IPS DF 6.9 (cell line): Measurements from ENCODE around the gene EXOC4.
"Not testable (repeated sequence)": the region's sequence is repeated elsewhere in the genome, so short reads cannot be mapped to it uniquely, and the experiment has no call there.

ENCODE experiments used
- DNase-seq: peaks from one replicate; pipeline ENCODE4 v3.0.0-alpha.2; 2013; ENCODE audit warnings: low read depth, low spot score
- H3K27ac ChIP-seq: one replicate; pipeline ENCODE4 v1.5.1; 2013; ENCODE audit warnings: low read length, control low read depth
- H3K27me3 ChIP-seq: 2 replicates; pipeline ENCODE4 v1.6.1; 2013; ENCODE audit warnings: mild to moderate bottlenecking, low read length; ENCODE audit not compliant: control insufficient read depth, insufficient read depth
- H3K36me3 ChIP-seq: 2 replicates; pipeline ENCODE4 v1.6.1; 2013; ENCODE audit warnings: low read length; ENCODE audit not compliant: control insufficient read depth, insufficient read depth
- H3K4me1 ChIP-seq: 2 replicates; pipeline ENCODE4 v1.6.1; 2013; ENCODE audit warnings: low read length; ENCODE audit not compliant: control insufficient read depth, insufficient read depth
- H3K4me3 ChIP-seq: 2 replicates; pipeline ENCODE4 v1.5.1; 2013; ENCODE audit warnings: mild to moderate bottlenecking, low read length
- H3K9me3 ChIP-seq: 2 replicates; pipeline ENCODE4 v1.6.1; 2013; ENCODE audit warnings: low read length, inconsistent platforms; ENCODE audit not compliant: control insufficient read depth, insufficient read depth
- WGBS: extraction: QIAGEN DNeasy Blood & Tissue Kit; methylation state at CpG from one replicate; pipeline ENCODE4 v1.1.7; 2013; ENCODE audit warnings: mixed read lengths, missing lambda C conversion rate; ENCODE audit not compliant: insufficient read length, insufficient coverage; 5-methylcytosine and 5-hydroxymethylcytosine counted together

Gene EXOC4

GRCh38 chr7:133993547-133993946 lies 740.7 kb downstream of the EXOC4 start:
- no CpG with 5 or more reads among the region's 1 CpG for WGBS
- Histone ChIP-seq H3K4me3 (no peak overlapping the region), H3K27me3 (no peaks in the 10 kb centered on the region)

DNA sequence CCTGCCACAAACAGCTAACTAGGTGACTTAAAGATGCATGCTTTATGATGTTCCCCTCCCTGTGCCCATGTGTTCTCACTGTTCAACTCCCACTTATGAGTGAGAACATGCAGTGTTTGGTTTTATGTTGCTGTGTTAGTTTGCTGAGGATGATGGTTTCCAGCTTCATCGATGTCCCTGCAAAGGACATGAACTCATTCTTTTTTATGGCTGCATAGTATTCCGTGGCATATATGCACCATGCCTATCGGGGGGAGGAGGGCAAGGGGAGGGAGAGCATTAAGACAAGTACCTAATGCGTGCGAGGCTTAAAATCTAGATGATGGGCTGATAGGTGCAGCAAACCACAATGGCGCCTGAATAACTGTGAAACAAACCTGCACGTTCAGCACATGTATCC lies 741.2 kb downstream of the EXOC4 start:
- not testable (repeated sequence) for H3K4me3 ChIP-seq, H3K27me3 ChIP-seq, H3K27ac ChIP-seq, H3K36me3 ChIP-seq, H3K9me3 ChIP-seq, DNase-seq, H3K4me1 ChIP-seq
- WGBS, result no CpG with 5 or more reads among the region's 7 CpGs

More at GRCh38 chr7:133993547-133993946, 740.7 kb downstream of the EXOC4 start:
- no peaks in the 10 kb centered on the region for H3K4me1 ChIP-seq
- H3K36me3 ChIP-seq, result no peaks in the 10 kb centered on the region
- no peak for DNase-seq
- H3K9me3 ChIP-seq, result no peaks in the 10 kb centered on the region
- no peak overlapping the region for H3K27ac ChIP-seq

GRCh38 chr7:133997463-133997862 lies 744.6 kb downstream of the EXOC4 start:
- no peaks in the 10 kb centered on the region; the same call in 1 of the 2 replicates for H3K27me3 ChIP-seq
- no CpG with 5 or more reads among the region's 6 CpGs for WGBS
- H3K4me1 ChIP-seq, result no peaks in the 10 kb centered on the region
- H3K36me3 ChIP-seq, result no peaks in the 10 kb centered on the region
- H3K27ac ChIP-seq, result no peak overlapping the region
- no peak overlapping the region for H3K4me3 ChIP-seq
- no peak for DNase-seq
- H3K9me3 ChIP-seq, result no peaks in the 10 kb centered on the region

DNA sequence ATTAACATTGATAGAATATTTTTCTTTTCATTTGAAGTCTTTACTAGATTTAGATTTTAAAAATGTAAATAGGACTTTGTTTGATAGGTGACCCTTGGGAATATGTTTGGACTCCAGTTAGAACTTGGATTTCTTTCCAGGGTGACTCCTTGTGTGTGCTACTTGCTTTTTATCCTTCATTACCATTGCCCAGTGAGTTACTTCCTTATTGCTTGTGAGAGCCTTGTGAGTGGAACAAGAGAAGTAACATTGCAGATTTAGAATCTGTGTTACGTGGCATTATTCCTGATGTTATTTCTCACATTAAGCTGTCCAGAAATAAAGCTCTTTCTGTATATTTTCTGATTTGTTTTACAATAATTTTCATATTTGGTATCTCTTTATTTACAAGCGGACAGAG lies 746.3 kb downstream of the EXOC4 start:
- Histone ChIP-seq H3K36me3 (no peaks in the 10 kb centered on the region), H3K4me1 (no peaks in the 10 kb centered on the region), H3K9me3 (no peaks in the 10 kb centered on the region), H3K27ac (no peak overlapping the region), H3K4me3 (no peak overlapping the region), H3K27me3 (no peaks in the 10 kb centered on the region; the same call in 1 of the 2 replicates)
- DNase-seq, result no peak
- WGBS, result no CpG with 5 or more reads among the region's 2 CpGs

GRCh38 chr7:134004829-134005505 lies 752.1 kb downstream of the EXOC4 start:
- H3K27ac ChIP-seq, result no peak overlapping the region
- no peak for DNase-seq
- H3K4me3 ChIP-seq, result no peak overlapping the region
- WGBS, result no CpG with 5 or more reads among the region's 6 CpGs
- H3K9me3 ChIP-seq, result no peaks in the 10 kb centered on the region
- H3K36me3 ChIP-seq, result no peaks in the 10 kb centered on the region
- no peaks in the 10 kb centered on the region for H3K27me3 ChIP-seq
- no peaks in the 10 kb centered on the region for H3K4me1 ChIP-seq

GRCh38 chr7:134009314-134010110 lies 756.6 kb downstream of the EXOC4 start:
- WGBS, result no CpG with 5 or more reads among the region's 4 CpGs
- Histone ChIP-seq H3K4me3 (no peak overlapping the region), H3K36me3 (no peaks in the 10 kb centered on the region), H3K27ac (no peak overlapping the region), H3K9me3 (no peaks in the 10 kb centered on the region), H3K27me3 (no peaks in the 10 kb centered on the region), H3K4me1 (no peaks in the 10 kb centered on the region)
- no peak for DNase-seq

DNA sequence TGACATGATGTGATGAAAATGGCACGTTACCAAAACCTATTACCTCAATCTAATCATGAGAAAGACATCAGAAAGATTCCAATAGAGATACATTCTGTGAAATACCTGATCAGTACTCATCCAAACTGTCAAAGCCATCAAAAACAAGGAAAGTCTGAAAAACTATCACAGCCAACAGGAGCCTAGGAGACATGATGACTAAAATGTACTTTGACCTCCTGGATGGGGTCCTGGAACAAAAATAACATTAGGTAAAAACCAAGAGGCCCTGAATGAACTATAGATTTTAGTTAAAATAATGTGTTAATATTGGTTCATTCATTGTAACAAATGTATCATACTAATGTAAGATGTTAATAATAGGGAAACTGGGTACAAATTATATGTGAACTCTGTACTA lies 760.4 kb downstream of the EXOC4 start:
- no CpG with 5 or more reads among the region's 1 CpG for WGBS
- Histone ChIP-seq H3K4me3 (no peak overlapping the region), H3K9me3 (no peaks in the 10 kb centered on the region), H3K36me3 (no peaks in the 10 kb centered on the region), H3K27me3 (no peaks in the 10 kb centered on the region), H3K4me1 (no peaks in the 10 kb centered on the region), H3K27ac (no peak overlapping the region)
- DNase-seq, result no peak

- no peaks in the 10 kb centered on the region for H3K27me3 ChIP-seq
- H3K36me3 ChIP-seq, result no peaks in the 10 kb centered on the region
- H3K9me3 ChIP-seq, result no peaks in the 10 kb centered on the region
- no peak for DNase-seq
- WGBS, result no CpG with 5 or more reads among the region's 3 CpGs
- H3K4me3 ChIP-seq, result no peak overlapping the region
- H3K27ac ChIP-seq, result no peak overlapping the region
- H3K4me1 ChIP-seq, result no peaks in the 10 kb centered on the region
These were observed 762.1 kb downstream of the EXOC4 start for GRCh38 chr7:134014935-134015334.

GRCh38 chr7:134016223-134016941 lies 763.5 kb downstream of the EXOC4 start:
- Histone ChIP-seq H3K27ac (no peak overlapping the region), H3K4me1 (no peaks in the 10 kb centered on the region), H3K9me3 (no peaks in the 10 kb centered on the region), H3K4me3 (no peak overlapping the region), H3K27me3 (no peaks in the 10 kb centered on the region), H3K36me3 (no peaks in the 10 kb centered on the region)
- DNase-seq, result peak; percentile 50
- WGBS, result no CpG with 5 or more reads among the region's 4 CpGs

DNA sequence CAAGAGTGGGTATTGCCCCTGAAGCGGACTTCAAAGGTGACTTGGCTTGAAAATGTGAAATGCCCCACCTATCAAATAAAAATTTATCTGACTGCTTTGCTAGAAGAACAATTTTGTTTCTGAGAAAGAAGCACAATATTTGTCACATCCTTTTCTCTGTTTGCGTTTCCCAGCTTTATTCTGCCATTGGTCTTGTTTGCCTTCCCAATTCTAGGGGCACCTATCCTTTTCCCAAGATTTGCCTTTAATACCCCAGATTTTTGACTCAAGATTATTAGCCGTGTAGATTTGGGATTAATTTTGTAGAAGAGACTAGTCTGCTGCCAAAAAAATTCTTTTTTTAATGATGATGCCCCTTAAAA lies 764.0 kb downstream of the EXOC4 start:
- no peak overlapping the region for H3K4me3 ChIP-seq
- H3K27ac ChIP-seq, result no peak overlapping the region
- H3K9me3 ChIP-seq, result no peaks in the 10 kb centered on the region
- H3K36me3 ChIP-seq, result no peaks in the 10 kb centered on the region
- no peaks in the 10 kb centered on the region for H3K27me3 ChIP-seq
- no peaks in the 10 kb centered on the region for H3K4me1 ChIP-seq
- no CpG with 5 or more reads among the region's 3 CpGs for WGBS
- no peak for DNase-seq
